Measurements from ENCODE around the gene KCP. TPM values are rescaled to one million over a fixed set of nuclear protein-coding genes. Genes with fewer than 3 reads are reported as not detected.

The KCP gene
- polyA plus RNA-seq, 1 of the 3 experiments (the other 2 are of a cell fraction), result not detected

DNA sequence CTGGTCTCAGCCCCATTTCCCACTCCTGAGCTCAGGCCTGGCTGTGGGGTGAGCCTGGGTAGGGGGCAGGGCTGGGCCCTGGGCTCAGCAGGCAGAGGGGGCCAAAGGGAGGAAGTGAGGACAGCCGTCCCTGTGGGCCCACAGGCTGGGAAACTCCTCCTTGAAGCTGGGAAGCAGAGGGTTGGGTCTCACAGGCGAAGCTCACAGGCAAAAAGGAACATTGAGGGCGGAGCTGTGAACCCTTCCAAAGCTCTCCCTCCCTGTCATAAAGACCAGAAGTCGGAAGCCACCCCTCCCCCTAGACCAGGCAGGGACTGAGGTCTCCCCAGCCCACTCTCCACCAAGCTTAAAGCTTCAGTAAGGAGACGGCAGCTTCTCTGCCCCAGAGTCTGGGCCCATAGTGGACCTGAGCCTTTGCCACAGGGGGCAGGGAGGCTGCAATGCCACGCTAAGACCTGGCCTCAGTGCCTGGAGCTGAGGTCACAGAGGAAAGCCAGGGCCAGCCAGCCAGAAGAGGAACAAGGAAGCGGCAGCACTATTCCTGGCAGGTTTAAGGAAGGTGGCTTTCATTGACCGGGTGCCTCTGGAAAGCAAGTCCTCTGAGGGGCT, 1.0 kb upstream of the KCP start:
- DNase-seq, result peak; percentile 45
- Histone ChIP-seq H3K4me3 (ENCODE audit: low read depth in 2 of 2, low read length in 1 of 2) (no peak overlapping the region), H4K20me1 (ENCODE audit: insufficient read depth) (no peaks in the 10 kb centered on the region), H3K9ac (no peak overlapping the region), H3K4me1 (ENCODE audit: control insufficient read depth in 1 of 2, insufficient read depth in 2 of 2, low read depth in 1 of 2, low read length in 1 of 2) (peaks cover 0 to 4% of the 10 kb centered on the region in 2 experiments; a peak in 1 of 4 replicates), H3K27ac (ENCODE audit: low read depth in 2 of 2, low read length in 1 of 2) (no peak overlapping the region), H3K9me2 (no peaks in the 10 kb centered on the region), H3K9me3 (no peaks in the 10 kb centered on the region), H3K79me2 (ENCODE audit: insufficient read depth) (no peaks in the 10 kb centered on the region), H3K36me3 (replicated peaks in 1 of 2; ENCODE audit: control insufficient read depth in 1 of 2, insufficient read depth in 2 of 2, low read length in 1 of 2) (no peaks in the 10 kb centered on the region), H3K4me2 (no peak overlapping the region), H2AFZ (ENCODE audit: low read depth) (no peak overlapping the region), H3F3A (replicated peaks; ENCODE audit: insufficient read depth) (no peaks in the 10 kb centered on the region), H3K27me3 (ENCODE audit: insufficient read depth) (peaks cover 13% of the 10 kb centered on the region; the same call in 1 of the 2 replicates)
- no peak for TF ChIP-seq GABPA (IDR thresholded peaks at IDR 0.05; ENCODE audit: low read depth)
- no peak for TF ChIP-seq NFIC (IDR thresholded peaks at IDR 0.05; ENCODE audit: borderline replicate concordance)
- no peak for TF ChIP-seq FOXM1 (IDR thresholded peaks at IDR 0.05; ENCODE audit: low read depth)
- TF ChIP-seq, protein P1, sequence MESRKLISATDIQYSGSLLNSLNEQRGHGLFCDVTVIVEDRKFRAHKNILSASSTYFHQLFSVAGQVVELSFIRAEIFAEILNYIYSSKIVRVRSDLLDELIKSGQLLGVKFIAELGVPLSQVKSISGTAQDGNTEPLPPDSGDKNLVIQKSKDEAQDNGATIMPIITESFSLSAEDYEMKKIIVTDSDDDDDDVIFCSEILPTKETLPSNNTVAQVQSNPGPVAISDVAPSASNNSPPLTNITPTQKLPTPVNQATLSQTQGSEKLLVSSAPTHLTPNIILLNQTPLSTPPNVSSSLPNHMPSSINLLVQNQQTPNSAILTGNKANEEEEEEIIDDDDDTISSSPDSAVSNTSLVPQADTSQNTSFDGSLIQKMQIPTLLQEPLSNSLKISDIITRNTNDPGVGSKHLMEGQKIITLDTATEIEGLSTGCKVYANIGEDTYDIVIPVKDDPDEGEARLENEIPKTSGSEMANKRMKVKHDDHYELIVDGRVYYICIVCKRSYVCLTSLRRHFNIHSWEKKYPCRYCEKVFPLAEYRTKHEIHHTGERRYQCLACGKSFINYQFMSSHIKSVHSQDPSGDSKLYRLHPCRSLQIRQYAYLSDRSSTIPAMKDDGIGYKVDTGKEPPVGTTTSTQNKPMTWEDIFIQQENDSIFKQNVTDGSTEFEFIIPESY (IDR thresholded peaks at IDR 0.05; ENCODE audit: borderline replicate concordance, low read depth), result no peak
- TF ChIP-seq MEF2A (IDR thresholded peaks at IDR 0.05; ENCODE audit: borderline replicate concordance, low read depth), result no peak
- TF ChIP-seq MXI1 (IDR thresholded peaks at IDR 0.05; ENCODE audit: low read depth, low read length), result no peak
- TF ChIP-seq SMC3 (IDR thresholded peaks at IDR 0.05; ENCODE audit: low read depth, low read length), result no peak
- TF ChIP-seq RXRA (IDR thresholded peaks at IDR 0.05; ENCODE audit: borderline replicate concordance, low read depth), result no peak
- TF ChIP-seq NRF1 (IDR thresholded peaks at IDR 0.05; ENCODE audit: low read depth, low read length), result no peak
- TF ChIP-seq EZH2phosphoT487 (IDR thresholded peaks at IDR 0.05; ENCODE audit: borderline replicate concordance, low read depth), result no peak
- no peak for TF ChIP-seq POLR2AphosphoS5 (IDR thresholded peaks at IDR 0.05; ENCODE audit: low read depth, low read length)
- TF ChIP-seq, protein P2, sequence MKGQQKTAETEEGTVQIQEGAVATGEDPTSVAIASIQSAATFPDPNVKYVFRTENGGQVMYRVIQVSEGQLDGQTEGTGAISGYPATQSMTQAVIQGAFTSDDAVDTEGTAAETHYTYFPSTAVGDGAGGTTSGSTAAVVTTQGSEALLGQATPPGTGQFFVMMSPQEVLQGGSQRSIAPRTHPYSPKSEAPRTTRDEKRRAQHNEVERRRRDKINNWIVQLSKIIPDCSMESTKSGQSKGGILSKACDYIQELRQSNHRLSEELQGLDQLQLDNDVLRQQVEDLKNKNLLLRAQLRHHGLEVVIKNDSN (IDR thresholded peaks at IDR 0.05; ENCODE audit: borderline replicate concordance, low read depth), result no peak
- TF ChIP-seq RFX5 (IDR thresholded peaks at IDR 0.05; ENCODE audit: low read length), result no peak
- TF ChIP-seq FOXJ3 (CRISPR knock-in tag; IDR thresholded peaks at IDR 0.05), result no peak
- TF ChIP-seq GATA2 (CRISPR knock-in tag; IDR thresholded peaks at IDR 0.05), result no peak
- TF ChIP-seq CHD2 (IDR thresholded peaks at IDR 0.05; ENCODE audit: low read length, partially characterized antibody), result no peak
- TF ChIP-seq, protein P3, sequence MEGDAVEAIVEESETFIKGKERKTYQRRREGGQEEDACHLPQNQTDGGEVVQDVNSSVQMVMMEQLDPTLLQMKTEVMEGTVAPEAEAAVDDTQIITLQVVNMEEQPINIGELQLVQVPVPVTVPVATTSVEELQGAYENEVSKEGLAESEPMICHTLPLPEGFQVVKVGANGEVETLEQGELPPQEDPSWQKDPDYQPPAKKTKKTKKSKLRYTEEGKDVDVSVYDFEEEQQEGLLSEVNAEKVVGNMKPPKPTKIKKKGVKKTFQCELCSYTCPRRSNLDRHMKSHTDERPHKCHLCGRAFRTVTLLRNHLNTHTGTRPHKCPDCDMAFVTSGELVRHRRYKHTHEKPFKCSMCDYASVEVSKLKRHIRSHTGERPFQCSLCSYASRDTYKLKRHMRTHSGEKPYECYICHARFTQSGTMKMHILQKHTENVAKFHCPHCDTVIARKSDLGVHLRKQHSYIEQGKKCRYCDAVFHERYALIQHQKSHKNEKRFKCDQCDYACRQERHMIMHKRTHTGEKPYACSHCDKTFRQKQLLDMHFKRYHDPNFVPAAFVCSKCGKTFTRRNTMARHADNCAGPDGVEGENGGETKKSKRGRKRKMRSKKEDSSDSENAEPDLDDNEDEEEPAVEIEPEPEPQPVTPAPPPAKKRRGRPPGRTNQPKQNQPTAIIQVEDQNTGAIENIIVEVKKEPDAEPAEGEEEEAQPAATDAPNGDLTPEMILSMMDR (IDR thresholded peaks at IDR 0.05), result no peak
- WGBS (ENCODE audit: low lambda C conversion rate), result 74% methylated on average over 8 of the region's 8 CpGs
- ChIA-PET CTCF (interaction anchor here (0.8 to 6.2 kb wide), 6 partner anchors 9 to 450 kb away, joined by 3 to 69 read pairs (median 5); no protein-coding TSS in a partner anchor), POLR2A (interaction anchor here (0.6 kb wide), 1 partner anchor 476 kb away, joined by 5 read pairs; no protein-coding TSS in a partner anchor)

Measured in SK-N-SH (cell line).